HepG2 (cell line): Measurements from ENCODE around the gene ALLC. TPM values are rescaled to one million over a fixed set of nuclear protein-coding genes. Genes with fewer than 3 reads are reported as not detected.

Experiments
- ATAC-seq: fragments of 200-7000 bp; cut with Tn5 transposase; 3 replicates; pipeline ENCODE4 v1.9.1; 2020; ENCODE audit warnings: mild to moderate bottlenecking, moderate library complexity
- BruUV-seq: library from RNA; stranded (reverse); fragments of 400-500 nt; replicated peaks from 2 replicates; lab custom pipeline; 2021; lab: Mats Ljungman, UMichigan
- CTCF ChIA-PET: fragments of 300-600 bp; formaldehyde crosslinking; extraction: SDS; loops from one replicate; lab custom pipeline; 2021; ENCODE audit warnings: low total read pairs, inconsistent platforms, low intra/inter-chr PET ratio; lab: Yijun Ruan, JAX
- POLR2A ChIA-PET: fragments of 350-600 bp; sonication (Branson Sonifier 250); formaldehyde crosslinking; loops from one replicate; lab custom pipeline; 2020; ENCODE audit warnings: antibody characterized with exemption, inconsistent platforms; lab: Yijun Ruan, JAX
- DNase-seq: peaks from one replicate; pipeline ENCODE4 v3.0.0-alpha.2; 2015; ENCODE audit warnings: low spot score
- FAIRE-seq: peaks from 3 replicates; lab custom pipeline; 2011; peaks lifted over from hg19 to GRCh38; lab: Jason Lieb, UNC
- H2AFZ ChIP-seq: one replicate; pipeline ENCODE4 v1.6.1; 2011; ENCODE audit warnings: low read length, inconsistent platforms
- H3K27ac ChIP-seq: fragments of 300-600 bp; 3 replicates; pipeline ENCODE4 v1.8.0; 2011; ENCODE audit warnings: mixed run types, mild to moderate bottlenecking, mixed read lengths, low read length, inconsistent platforms; ENCODE audit not compliant: insufficient read depth; ENCODE audit errors: extremely low read length
- H3K27me3 ChIP-seq, 2 experiments: fragments of 200-600 bp in 1 of 2; 2 replicates in 1 of 2; 3 replicates in 1 of 2; pipeline versions ENCODE4 v1.6.0 to v1.8.0; 2011; ENCODE audit warnings: low read length in 2 of 2, mild to moderate bottlenecking in 2 of 2, moderate library complexity in 2 of 2, inconsistent platforms in 1 of 2; ENCODE audit not compliant: insufficient read depth in 2 of 2, control insufficient read depth in 1 of 2
- H3K36me3 ChIP-seq, 2 experiments: fragments of 200-600 bp in 1 of 2; replicated peaks in 1 of 2; 2 replicates in 1 of 2; 3 replicates in 1 of 2; pipeline versions ENCODE4 v1.5.1 to v1.8.0; 2011; ENCODE audit warnings: low read length in 2 of 2, inconsistent platforms in 1 of 2; ENCODE audit not compliant: insufficient read depth in 2 of 2, control insufficient read depth in 1 of 2
- H3K4me1 ChIP-seq: 2 replicates; pipeline ENCODE4 v1.5.1; 2012; ENCODE audit warnings: low read length, inconsistent platforms; ENCODE audit not compliant: insufficient read depth
- H3K4me2 ChIP-seq: 2 replicates; pipeline ENCODE4 v1.6.0; 2011; ENCODE audit warnings: low read depth, low read length, inconsistent platforms
- H3K4me3 ChIP-seq, 3 experiments: fragments of 200-600 bp in 1 of 3; sonication (generic), shearing (Covaris generic) in 1 of 3; replicated peaks in 1 of 3; 2 replicates each; pipeline ENCODE4 v1.5.1; 2011 to 2016; ENCODE audit warnings: low read length in 3 of 3, inconsistent platforms in 2 of 3, low read depth in 2 of 3, mild to moderate bottlenecking in 2 of 3, control low read depth in 1 of 3, mixed read lengths in 1 of 3; ENCODE audit not compliant: insufficient read depth in 1 of 3
- H3K79me2 ChIP-seq: one replicate; pipeline ENCODE4 v1.6.1; 2011; ENCODE audit warnings: low read length, inconsistent platforms; ENCODE audit not compliant: insufficient read depth
- H3K9ac ChIP-seq: 2 replicates; pipeline ENCODE4 v1.6.0; 2011; ENCODE audit warnings: mild to moderate bottlenecking, low read depth, low read length, inconsistent platforms; ENCODE audit not compliant: insufficient read depth
- H3K9me3 ChIP-seq: 2 replicates; pipeline ENCODE4 v1.5.1; 2012; ENCODE audit warnings: mild to moderate bottlenecking, low read length
- H4K20me1 ChIP-seq: 2 replicates; pipeline ENCODE4 v1.6.0; 2011; ENCODE audit warnings: inconsistent platforms, mild to moderate bottlenecking, low read length, moderate library complexity; ENCODE audit not compliant: insufficient read depth
- ARID2 ChIP-seq: sonication (generic); formaldehyde crosslinking; IDR thresholded peaks from 2 replicates; pipeline ENCODE4 v1.8.1; 2022; ENCODE audit warnings: mild to moderate bottlenecking, missing genetic modification reagents, borderline replicate concordance
- FOSL2 ChIP-seq: sonication (generic); formaldehyde crosslinking; IDR thresholded peaks from 2 replicates; pipeline ENCODE4 v1.4.0; 2020; ENCODE audit warnings: missing genetic modification reagents
- HOXA9 ChIP-seq: sonication (generic); formaldehyde crosslinking; IDR thresholded peaks from 2 replicates; pipeline ENCODE4 v1.8.1; 2022; ENCODE audit warnings: missing genetic modification reagents, mild to moderate bottlenecking, moderate library complexity, borderline replicate concordance
- RBAK ChIP-seq: sonication (generic); formaldehyde crosslinking; IDR thresholded peaks from 2 replicates; pipeline ENCODE4 v1.5.1; 2020; ENCODE audit warnings: mild to moderate bottlenecking, missing genetic modification reagents
- RFX3 ChIP-seq: IDR thresholded peaks from 2 replicates; pipeline ENCODE4 v1.6.1; 2016; ENCODE audit warnings: missing biosample characterization, missing genetic modification reagents
- SMYD3 ChIP-seq: sonication (generic); formaldehyde crosslinking; IDR thresholded peaks from 2 replicates; pipeline ENCODE4 v1.8.1; 2023; ENCODE audit warnings: mild to moderate bottlenecking, missing genetic modification reagents
- ZC3H13 ChIP-seq: sonication (generic); formaldehyde crosslinking; IDR thresholded peaks from 2 replicates; pipeline ENCODE4 v1.8.1; 2023; ENCODE audit warnings: mild to moderate bottlenecking, missing genetic modification reagents, moderate library complexity
- ZNF546 ChIP-seq: sonication (generic); formaldehyde crosslinking; conservative IDR thresholded peaks from 2 replicates; pipeline ENCODE4 v1.8.1; 2023; ENCODE audit warnings: mild to moderate bottlenecking, missing genetic modification reagents
- ZNF720 ChIP-seq: sonication (generic); formaldehyde crosslinking; IDR thresholded peaks from 2 replicates; pipeline ENCODE4 v1.4.0; 2020; ENCODE audit warnings: missing genetic modification reagents
- WGBS: methylation state at CpG from one replicate; pipeline ENCODE4 v1.1.6; 2017; ENCODE audit warnings: low lambda C conversion rate; 5-methylcytosine and 5-hydroxymethylcytosine counted together
- in situ Hi-C: cut with HindIII; loops from 2 replicates; pipeline ENCODE4 v1.10.0; 2017; ENCODE audit warnings: low pct_unique_long_range_greater_than_20kb; ENCODE audit not compliant: extremely low pct_ligation_motif_present
- intact Hi-C: fragments of 100-400 bp; cut with micrococcal nuclease; formaldehyde crosslinking; loops from one replicate; pipeline ENCODE4 v1.10.0; 2022; ENCODE audit not compliant: unreplicated experiment
- polyA plus RNA-seq, 8 experiments: library from polyadenylated mRNA; depleted of rRNA in 3 of 8; stranded (reverse) in 7 of 8; unstranded in 1 of 8; fragments of >200 nt; fragmentation: Illumina TruSeq in 4 of 8; extraction: Trizol in 4 of 8; gene quantifications; 2 replicates each; pipeline versions ENCODE4 v1.2.1 to v1.2.3, GENCODE V29; 2011 to 2016; ENCODE audit warnings: low read depth in 4 of 8, missing spikeins in 1 of 8, mixed read lengths in 1 of 8; ENCODE audit not compliant: insufficient read depth in 1 of 8
- total RNA-seq, 5 experiments: library from RNA; depleted of rRNA; stranded (reverse); fragments of >200 nt; fragmentation: Illumina TruSeq; extraction: Trizol; gene quantifications; 2 replicates each; pipeline ENCODE4 v1.2.3, GENCODE V29; 2016; ENCODE audit warnings: low read depth in 1 of 5

Gene ALLC
- total and polyA plus RNA-seq, 2 of the 13 experiments (the other 11 are each of a cell fraction or from before 2014, with no cell fraction given) = 0.08 to 0.11 TPM

GRCh38 chr2:3644891-3645605 lies 13.0 kb upstream of the ALLC start:
- H3K27me3 ChIP-seq = peaks cover 3 to 19% of the 10 kb centered on the region in 2 experiments; a peak in 3 of 5 replicates
- H3K9me3 ChIP-seq = no peaks in the 10 kb centered on the region
- H4K20me1 ChIP-seq = no peaks in the 10 kb centered on the region
- POLR2A ChIA-PET = interaction anchor here (0.9 to 2.0 kb wide), 5 partner anchors 12 to 87 kb away, joined by 3 to 8 read pairs (median 5); partner anchors contain the start of gene RNASEH1
- intact Hi-C loops (no loop called here), in situ Hi-C loops (no loop called here)
- BruUV-seq = no TSS peak
- CTCF ChIA-PET = interaction anchor here (1.2 kb wide), 1 partner anchor 16 kb away, joined by 3 read pairs; no protein-coding TSS in a partner anchor
- no peak overlapping the region for H3K4me2 ChIP-seq
- no peak for TF ChIP-seq ZNF720 (CRISPR knock-in tag)
- no peak for TF ChIP-seq FOSL2 (CRISPR knock-in tag)
- TF ChIP-seq ZC3H13 (CRISPR knock-in tag) = no peak
- no peak for TF ChIP-seq RFX3 (CRISPR knock-in tag)
- TF ChIP-seq ZNF546 = no peak
- no peak for TF ChIP-seq HOXA9
- no peak for TF ChIP-seq ARID2 (CRISPR knock-in tag)
- peak; percentile 61; the same call in 1 of the 2 replicates for TF ChIP-seq RBAK (CRISPR knock-in tag)
- no peak for TF ChIP-seq SMYD3
- H3K9ac ChIP-seq = no peak overlapping the region
- ATAC-seq = no peak
- FAIRE-seq = no peak
- no peak for DNase-seq
- H2AFZ ChIP-seq = no peak overlapping the region
- H3K27ac ChIP-seq = no peak overlapping the region
- no peaks in the 10 kb centered on the region for H3K36me3 ChIP-seq
- WGBS = 63% methylated on average over 15 of the region's 15 CpGs
- H3K79me2 ChIP-seq = no peaks in the 10 kb centered on the region
- H3K4me3 ChIP-seq = no peak overlapping the region
- H3K4me1 ChIP-seq = peaks cover 25% of the 10 kb centered on the region
